ENCODE results near the gene PHETA1.
A peak's percentile ranks its signal among the peaks of the same experiment; 100 is the strongest.

PHETA1 gene, protein sequence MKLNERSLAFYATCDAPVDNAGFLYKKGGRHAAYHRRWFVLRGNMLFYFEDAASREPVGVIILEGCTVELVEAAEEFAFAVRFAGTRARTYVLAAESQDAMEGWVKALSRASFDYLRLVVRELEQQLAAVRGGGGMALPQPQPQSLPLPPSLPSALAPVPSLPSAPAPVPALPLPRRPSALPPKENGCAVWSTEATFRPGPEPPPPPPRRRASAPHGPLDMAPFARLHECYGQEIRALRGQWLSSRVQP

DNA sequence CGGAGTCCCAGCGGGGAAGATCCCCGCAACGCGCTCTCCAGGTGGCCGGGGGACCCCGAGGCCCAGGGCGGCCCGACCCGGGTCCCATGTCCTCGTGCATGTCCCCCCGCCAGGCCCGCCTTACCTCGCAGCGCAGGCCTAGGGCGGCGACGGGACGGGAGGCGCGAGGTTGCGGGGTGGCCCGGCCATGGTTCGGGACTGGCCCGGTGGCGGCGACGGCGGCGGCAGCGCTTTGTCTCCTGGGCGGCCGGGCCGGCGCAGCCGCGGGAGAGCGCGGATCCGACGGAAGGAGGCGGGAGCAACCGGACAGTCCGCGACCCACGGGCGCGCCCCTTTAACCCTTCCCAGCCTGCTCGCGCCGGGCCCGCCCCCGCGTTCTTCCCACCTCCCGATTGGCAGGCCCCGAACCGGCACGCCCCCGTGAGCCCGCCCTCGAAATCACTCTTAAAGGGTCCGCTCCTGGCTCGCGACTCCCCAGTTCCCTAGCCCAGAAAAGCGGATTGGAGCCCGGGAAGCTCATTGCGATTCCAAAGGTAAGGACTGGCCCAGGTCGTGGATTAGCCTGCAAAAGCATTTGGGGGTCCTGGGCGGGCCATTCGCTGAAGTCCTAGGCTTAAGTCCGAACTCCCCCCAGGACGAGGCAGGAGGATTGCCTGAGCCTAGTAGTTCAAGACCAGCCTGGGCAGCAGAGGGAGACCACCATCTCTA, at the start of gene PHETA1:
TSS of gene PHETA1 (minus strand) at position 308 of the 708 bp plus-strand sequence. CDS start 5,668 bp downstream, outside the sequence.
- peak; percentile 72 to 77 for DNase-seq (ENCODE audit: low read depth in 2 of 2)

DNA sequence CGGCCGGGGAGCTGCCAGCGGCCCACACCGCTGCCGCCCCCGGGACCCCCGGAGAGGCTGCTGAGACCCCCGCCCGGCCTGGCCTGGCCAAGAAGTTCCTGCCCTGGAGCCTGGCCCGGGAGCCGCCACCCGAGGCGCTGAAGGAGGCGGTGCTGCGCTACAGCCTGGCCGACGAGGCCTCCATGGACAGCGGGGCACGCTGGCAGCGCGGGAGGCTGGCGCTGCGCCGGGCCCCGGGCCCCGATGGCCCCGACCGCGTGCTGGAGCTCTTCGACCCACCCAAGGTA, 49.6 kb upstream of the PHETA1 start:
- no peak for DNase-seq (ENCODE audit: low read depth in 2 of 2)

- no peak for DNase-seq (ENCODE audit: low read depth in 2 of 2)
Observed at GRCh38 chr12:111417784-111418593, 49.1 kb upstream of the PHETA1 start.

DNA sequence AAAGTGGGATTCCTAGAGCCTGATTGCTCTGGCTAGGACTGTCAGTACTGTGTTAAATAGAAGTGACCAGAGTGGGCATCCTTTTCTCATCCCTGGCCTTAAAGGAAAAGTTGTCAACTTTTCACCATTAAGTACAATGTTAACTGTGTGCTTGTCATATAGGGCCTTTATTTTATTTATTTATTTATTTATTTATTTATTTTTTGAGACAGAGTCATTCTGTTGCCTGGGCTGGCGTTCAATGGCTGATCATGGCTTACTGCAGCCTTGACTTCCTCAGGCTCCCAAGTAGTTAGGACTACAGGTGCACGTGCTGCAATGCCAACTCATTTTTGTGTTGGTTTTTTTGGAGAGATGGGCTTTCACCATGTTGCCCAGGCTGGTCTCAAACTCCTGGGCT, 48.4 kb upstream of the PHETA1 start:
- DNase-seq (ENCODE audit: low read depth in 2 of 2): no peak

- no peak for DNase-seq (ENCODE audit: low read depth in 2 of 2)
Observed at GRCh38 chr12:111414711-111415252, 45.9 kb upstream of the PHETA1 start.

GRCh38 chr12:111413442-111414086, 44.7 kb upstream of the PHETA1 start:
- DNase-seq (ENCODE audit: low read depth in 2 of 2): no peak

DNA sequence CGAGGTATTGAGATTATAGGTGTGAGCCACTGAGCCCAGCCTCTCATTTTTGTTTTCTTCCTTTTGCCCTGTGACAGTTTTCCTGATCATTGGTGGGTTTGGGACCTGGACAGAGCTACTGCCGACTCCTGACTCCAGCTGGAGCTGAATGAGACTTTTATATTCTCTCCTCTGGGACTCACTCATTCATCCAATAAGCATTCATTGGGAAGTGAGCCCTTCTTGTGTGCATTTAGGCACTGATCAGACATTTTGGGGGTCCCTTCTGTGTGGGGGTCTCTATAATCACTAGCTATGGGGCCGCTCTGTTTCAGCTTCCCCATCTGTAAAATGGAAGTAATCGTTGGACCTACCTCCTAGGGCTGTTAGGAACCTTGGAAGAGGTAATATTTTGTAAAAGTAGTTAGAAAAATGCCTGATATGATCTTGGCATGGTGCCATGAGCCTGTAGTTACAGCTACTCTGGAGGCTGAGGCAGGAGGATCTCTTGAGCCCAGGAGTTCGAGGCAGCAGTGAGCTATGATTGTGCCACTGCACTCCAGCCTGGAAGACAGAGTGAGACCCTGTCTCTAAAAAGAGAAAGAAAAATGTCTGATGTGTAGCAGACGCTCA, 44.0 kb upstream of the PHETA1 start:
- no peak for DNase-seq (ENCODE audit: low read depth in 2 of 2)

DNA sequence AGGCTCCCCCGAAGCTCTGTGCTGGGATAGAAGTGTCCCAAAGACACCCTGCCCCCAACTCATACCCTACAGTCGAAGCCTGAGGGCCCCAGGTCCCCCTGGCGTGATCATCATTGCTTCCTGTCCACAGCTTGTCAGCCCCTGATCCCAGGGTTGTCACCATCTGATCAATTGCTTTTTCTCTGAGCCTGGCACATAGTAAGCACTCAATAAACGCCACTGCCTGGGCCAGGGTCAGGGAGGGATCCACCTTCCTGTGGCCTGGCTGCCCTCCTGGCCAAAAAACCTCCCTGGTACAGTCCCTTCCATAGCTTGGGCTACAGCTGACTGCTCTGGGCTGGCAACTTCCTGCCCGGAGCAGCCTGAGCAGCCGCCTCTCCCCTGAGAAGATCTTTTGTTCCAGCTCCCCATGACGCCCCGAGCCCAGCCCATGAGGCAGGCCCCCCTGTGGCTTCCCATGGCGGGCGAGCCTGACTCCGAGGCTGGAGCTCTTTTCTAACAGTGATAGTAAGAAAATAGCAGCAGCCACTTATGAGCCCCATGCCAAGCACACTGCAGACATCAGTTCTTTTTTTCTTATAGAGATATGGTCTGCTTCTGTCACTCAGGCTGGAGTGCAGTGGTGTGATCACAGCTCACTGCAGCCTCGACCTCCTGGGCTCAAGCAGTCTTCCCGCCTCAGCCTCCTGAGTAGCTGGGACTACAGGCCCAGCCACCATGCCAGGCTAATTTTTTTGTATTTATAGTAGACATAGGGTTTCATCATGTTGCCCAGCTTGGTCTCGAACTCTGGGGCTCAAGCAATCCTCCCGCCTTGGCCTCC, 43.3 kb upstream of the PHETA1 start:
- no peak for DNase-seq (ENCODE audit: low read depth in 2 of 2)

GRCh38 chr12:111411185-111411764, 42.4 kb upstream of the PHETA1 start:
- DNase-seq (ENCODE audit: low read depth in 2 of 2): no peak

DNA sequence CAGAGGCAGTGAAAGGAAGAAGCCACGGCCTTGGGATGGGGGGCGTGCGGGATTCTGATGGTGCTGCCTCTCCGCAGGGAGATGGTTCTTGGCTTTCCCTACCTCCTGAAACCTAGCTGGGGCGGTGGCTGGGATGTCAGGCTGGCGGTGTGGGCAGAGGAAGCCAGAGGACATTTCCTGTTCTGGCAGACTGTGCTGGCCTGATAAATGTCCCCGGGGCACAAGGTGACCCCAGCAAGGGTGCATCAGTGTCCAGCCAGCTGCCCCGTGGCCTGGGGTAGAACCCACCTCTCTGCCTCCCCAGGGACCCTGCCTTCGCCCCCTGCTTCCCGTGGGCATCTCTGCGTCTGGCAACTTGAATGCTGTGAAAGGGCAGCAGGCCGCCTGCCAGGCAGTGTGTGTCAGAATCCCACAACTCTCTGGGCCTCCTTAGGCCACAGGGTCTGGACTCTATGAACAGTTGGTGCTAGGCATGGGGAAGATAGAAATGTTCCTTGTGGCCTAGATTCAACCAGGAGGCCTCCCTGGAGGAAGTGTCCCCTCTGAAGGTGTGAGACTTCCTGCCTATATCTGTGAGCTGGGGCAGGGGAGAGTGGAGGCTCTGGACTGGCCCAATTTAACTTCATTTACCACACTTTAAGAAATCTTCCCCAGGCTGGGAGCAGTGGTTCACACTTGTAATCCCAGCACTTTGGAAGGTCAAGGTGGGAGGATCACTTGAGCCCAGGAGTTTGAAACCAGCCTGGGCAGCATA, 41.7 kb upstream of the PHETA1 start:
- no peak for DNase-seq (ENCODE audit: low read depth in 2 of 2)

DNA sequence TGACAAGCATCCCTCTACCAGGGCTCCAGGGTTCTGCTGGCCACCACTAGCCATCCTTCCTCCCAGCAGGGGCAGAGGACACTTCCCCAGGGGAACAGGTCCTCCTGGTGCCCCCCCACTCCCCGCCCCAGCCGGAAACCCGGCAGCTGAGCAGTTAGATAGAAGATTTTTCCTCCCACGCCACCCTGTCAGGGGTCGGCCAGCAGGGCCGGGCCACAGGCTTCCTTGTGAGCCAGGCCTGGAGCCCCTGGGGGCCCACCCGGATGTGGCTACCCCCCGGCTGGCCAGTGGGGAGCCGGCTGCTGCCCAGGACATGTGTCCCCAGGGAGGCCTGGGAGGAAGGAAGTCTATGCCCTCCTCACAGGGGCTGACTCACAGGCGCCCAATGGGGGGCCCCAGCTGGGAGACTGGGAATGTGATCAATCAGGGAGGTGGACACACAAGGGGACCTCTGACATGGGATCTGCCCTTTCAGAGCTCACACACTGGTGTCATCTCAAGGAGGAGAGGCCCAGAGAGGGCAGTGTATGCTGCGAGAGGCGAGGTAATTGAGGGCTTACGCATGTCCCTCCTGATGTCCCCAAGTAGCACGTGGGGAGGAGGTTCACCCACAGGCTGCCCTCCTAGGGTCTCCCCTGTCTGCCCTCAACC, 41.0 kb upstream of the PHETA1 start:
- no peak for DNase-seq (ENCODE audit: low read depth in 2 of 2)

- no peak for DNase-seq (ENCODE audit: low read depth in 2 of 2)
Observed at GRCh38 chr12:111409403-111409779, 40.5 kb upstream of the PHETA1 start.

GRCh38 chr12:111408686-111409402, 39.9 kb upstream of the PHETA1 start:
- DNase-seq (ENCODE audit: low read depth in 2 of 2): no peak

GRCh38 chr12:111408116-111408440, 39.2 kb upstream of the PHETA1 start:
- DNase-seq (ENCODE audit: low read depth in 2 of 2): no peak

- no peak for DNase-seq (ENCODE audit: low read depth in 2 of 2)
Observed at GRCh38 chr12:111407377-111408115, 38.7 kb upstream of the PHETA1 start.

- DNase-seq (ENCODE audit: low read depth in 2 of 2): peak in 1 of 2 donors; percentile 64
Observed at GRCh38 chr12:111406474-111407376, 37.8 kb upstream of the PHETA1 start.
